RWPE2 (cell line): ENCODE measurements around the gene RIOK3.
"Not testable (repeated sequence)": the region's sequence is repeated elsewhere in the genome, so short reads cannot be mapped to it uniquely, and the experiment has no call there.

Source experiments
- ATAC-seq: fragments of 200-7000 bp; cut with Tn5 transposase; 3 replicates; pipeline ENCODE4 v1.9.1; 2021; ENCODE audit warnings: low read depth
- DNase-seq: peaks from one replicate; pipeline ENCODE4 v3.0.0-alpha.2; 2020; ENCODE audit warnings: low spot score
- H3K27ac ChIP-seq: fragments of 450-650 bp; 2 replicates; pipeline ENCODE4 v1.5.1; 2017; ENCODE audit warnings: mild to moderate bottlenecking; ENCODE audit not compliant: poor library complexity, severe bottlenecking
- H3K27me3 ChIP-seq: fragments of 250-450 bp; sonication (Bioruptor Pico); 2 replicates; pipeline ENCODE4 v1.5.1; 2021; ENCODE audit warnings: mild to moderate bottlenecking, moderate library complexity; ENCODE audit not compliant: insufficient read depth, poor library complexity, severe bottlenecking
- H3K36me3 ChIP-seq: fragments of 250-450 bp; sonication (Bioruptor Pico); 2 replicates; pipeline ENCODE4 v1.5.1; 2020; ENCODE audit warnings: low read depth, mild to moderate bottlenecking, moderate library complexity
- H3K4me1 ChIP-seq: fragments of 250-450 bp; sonication (Bioruptor Pico); 2 replicates; pipeline ENCODE4 v1.5.1; 2021; ENCODE audit warnings: mild to moderate bottlenecking, moderate library complexity; ENCODE audit not compliant: insufficient read depth, poor library complexity, severe bottlenecking
- H3K4me3 ChIP-seq: fragments of 250-450 bp; sonication (Bioruptor Pico); 2 replicates; pipeline ENCODE4 v1.5.1; 2021; ENCODE audit warnings: mild to moderate bottlenecking, moderate library complexity; ENCODE audit not compliant: severe bottlenecking
- H3K9me3 ChIP-seq: fragments of 250-450 bp; sonication (Bioruptor Pico); 2 replicates; pipeline ENCODE4 v1.5.1; 2021; ENCODE audit warnings: mild to moderate bottlenecking, moderate library complexity; ENCODE audit not compliant: severe bottlenecking
- TF ChIP-seq, protein P1 (sequence below): fragments of 450-650 bp; IDR thresholded peaks from one replicate; pipeline ENCODE4 v1.5.1; 2017; ENCODE audit warnings: mild to moderate bottlenecking, moderate library complexity; ENCODE audit not compliant: poor library complexity, severe bottlenecking

Gene RIOK3

DNA sequence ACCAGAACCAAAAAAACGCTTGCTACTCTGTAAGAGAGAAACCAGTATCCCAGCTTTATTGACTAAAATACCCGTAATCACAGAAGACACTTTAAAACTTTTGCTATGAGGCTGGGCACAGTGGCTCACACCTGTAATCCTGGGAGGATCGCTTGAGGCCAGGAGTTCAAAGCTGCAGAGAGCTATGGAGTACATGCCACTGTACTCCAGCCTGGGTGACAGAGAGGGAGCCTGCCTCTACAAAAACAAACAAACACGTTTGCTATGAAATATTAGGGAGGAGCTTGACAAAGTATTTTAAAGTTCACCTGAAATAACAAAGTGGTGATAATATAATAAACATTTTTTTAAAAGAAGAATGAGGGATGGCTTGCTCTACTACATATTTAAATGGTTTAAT, 28.5 kb upstream of the RIOK3 start:
- H3K27ac ChIP-seq: no peak overlapping the region
- no peak overlapping the region for H3K4me3 ChIP-seq
- H3K36me3 ChIP-seq: peaks cover 17% of the 10 kb centered on the region; the same call in 1 of the 2 replicates
- H3K9me3 ChIP-seq: no peaks in the 10 kb centered on the region
- H3K27me3 ChIP-seq: no peaks in the 10 kb centered on the region
- H3K4me1 ChIP-seq: peaks cover 6% of the 10 kb centered on the region
- TF ChIP-seq, protein P1, sequence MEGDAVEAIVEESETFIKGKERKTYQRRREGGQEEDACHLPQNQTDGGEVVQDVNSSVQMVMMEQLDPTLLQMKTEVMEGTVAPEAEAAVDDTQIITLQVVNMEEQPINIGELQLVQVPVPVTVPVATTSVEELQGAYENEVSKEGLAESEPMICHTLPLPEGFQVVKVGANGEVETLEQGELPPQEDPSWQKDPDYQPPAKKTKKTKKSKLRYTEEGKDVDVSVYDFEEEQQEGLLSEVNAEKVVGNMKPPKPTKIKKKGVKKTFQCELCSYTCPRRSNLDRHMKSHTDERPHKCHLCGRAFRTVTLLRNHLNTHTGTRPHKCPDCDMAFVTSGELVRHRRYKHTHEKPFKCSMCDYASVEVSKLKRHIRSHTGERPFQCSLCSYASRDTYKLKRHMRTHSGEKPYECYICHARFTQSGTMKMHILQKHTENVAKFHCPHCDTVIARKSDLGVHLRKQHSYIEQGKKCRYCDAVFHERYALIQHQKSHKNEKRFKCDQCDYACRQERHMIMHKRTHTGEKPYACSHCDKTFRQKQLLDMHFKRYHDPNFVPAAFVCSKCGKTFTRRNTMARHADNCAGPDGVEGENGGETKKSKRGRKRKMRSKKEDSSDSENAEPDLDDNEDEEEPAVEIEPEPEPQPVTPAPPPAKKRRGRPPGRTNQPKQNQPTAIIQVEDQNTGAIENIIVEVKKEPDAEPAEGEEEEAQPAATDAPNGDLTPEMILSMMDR: no peak
- ATAC-seq (no peak), DNase-seq (no peak)

DNA sequence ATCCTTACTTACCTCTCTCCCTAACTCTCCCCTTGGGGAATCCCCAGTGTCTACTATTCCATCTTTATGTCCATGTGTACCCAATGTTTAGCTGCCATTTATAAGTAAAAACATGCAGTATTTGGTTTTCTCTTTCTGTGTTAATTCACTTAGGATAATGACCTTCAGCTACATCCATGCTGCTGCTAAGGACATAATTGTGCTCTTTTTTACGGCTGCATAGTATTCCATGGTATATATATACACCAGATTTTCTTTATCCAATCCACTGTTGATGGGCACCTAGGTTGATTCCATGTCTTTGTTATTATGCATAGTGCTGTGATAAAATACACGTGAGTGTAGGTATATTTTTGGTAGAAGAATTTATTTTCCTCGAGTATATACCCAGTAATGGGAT, 24.3 kb upstream of the RIOK3 start:
- H3K4me1 ChIP-seq: no peaks in the 10 kb centered on the region
- H3K27me3 ChIP-seq: no peaks in the 10 kb centered on the region
- no peaks in the 10 kb centered on the region for H3K9me3 ChIP-seq
- no peak for ATAC-seq
- H3K36me3 ChIP-seq: peaks cover 21% of the 10 kb centered on the region; the same call in 1 of the 2 replicates
- TF ChIP-seq, protein P1: no peak
- no peak for DNase-seq
- no peak overlapping the region for H3K4me3 ChIP-seq
- H3K27ac ChIP-seq: no peak overlapping the region

DNA sequence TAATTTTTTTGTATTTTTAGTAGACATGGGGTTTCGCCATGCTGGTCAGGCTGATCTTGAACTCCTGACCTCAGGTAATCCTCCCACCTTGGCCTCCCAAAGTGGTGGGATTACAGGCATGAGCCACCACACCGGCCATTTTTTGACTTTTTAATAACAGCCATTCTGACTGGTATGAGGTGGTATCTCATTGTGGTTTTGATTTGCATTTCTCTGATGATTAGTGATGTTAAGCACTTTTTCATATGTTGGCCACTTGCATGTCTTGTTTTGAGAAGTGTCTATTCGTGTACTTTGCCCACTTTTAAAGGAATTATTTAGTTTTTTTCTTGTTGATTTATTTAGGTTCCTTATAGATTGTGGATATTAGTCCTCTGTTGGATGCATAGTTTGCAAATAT, 23.5 kb upstream of the RIOK3 start:
- not testable (repeated sequence) for H3K27ac ChIP-seq, H3K27me3 ChIP-seq, DNase-seq, ATAC-seq, H3K4me1 ChIP-seq, H3K4me3 ChIP-seq, H3K9me3 ChIP-seq
- peaks cover 21% of the 10 kb centered on the region; the same call in 1 of the 2 replicates for H3K36me3 ChIP-seq

DNA sequence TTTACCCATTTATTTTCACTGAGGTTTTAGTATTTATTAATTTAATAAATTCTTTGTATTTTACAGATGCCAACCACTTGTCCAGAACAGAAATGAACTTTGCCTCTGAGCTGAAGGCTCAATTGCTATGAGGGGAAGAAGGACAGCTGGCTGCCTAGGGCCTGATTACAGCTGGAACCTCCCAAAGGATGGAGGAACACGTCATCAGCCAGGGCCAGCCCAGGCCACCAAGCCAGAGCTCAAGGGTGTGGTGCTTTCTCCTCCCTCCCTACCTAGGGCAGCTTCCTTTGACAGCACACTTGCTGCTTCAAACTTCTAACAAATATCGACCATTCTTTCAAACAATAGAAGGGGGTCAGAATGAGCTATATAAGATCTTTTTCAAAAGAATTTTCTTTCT, 19.7 kb upstream of the RIOK3 start:
- peaks cover 17% of the 10 kb centered on the region; the same call in 1 of the 2 replicates for H3K36me3 ChIP-seq
- H3K27ac ChIP-seq: no peak overlapping the region
- H3K9me3 ChIP-seq: no peaks in the 10 kb centered on the region
- no peak for ATAC-seq
- H3K27me3 ChIP-seq: no peaks in the 10 kb centered on the region
- H3K4me1 ChIP-seq: peaks cover 4% of the 10 kb centered on the region
- H3K4me3 ChIP-seq: no peak overlapping the region
- no peak for DNase-seq
- TF ChIP-seq, protein P1: no peak

DNA sequence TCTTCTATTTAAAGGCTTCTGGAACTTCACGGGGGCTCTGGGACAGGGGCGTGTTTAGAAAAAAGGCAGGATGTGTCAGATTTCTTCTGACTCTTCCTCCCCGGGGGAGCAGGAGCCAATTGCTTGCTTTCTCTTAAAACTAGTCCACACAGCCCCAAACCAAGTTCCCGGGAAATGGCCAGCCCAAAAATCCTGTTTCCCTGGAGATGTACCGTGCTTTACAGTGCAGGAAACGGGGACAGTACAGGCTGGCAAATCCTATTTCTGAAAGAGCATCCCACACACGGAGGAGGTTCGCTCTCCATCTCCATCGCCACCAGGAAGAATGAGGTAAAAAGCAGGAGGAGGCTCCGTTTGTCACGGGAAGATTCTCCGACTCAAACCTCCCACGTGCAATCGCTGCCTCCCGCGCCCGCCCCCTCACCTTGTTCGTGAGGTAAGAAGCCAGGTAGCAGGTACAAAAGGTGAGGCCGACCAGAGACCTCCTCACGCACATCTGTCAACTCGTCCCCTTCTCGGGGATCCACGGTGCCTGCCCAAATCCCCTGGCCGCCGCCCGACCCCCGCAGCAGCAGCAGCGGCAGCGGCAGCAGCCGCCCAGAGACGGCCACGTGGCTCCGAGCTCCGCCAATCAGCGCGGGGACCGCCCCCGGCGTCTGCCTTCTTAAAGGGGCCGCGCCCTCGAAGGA, 15.6 kb upstream of the RIOK3 start:
- ATAC-seq: peak; percentile 91
- H3K27ac ChIP-seq: peak overlapping the region; percentile 26
- no peaks in the 10 kb centered on the region for H3K36me3 ChIP-seq
- no peaks in the 10 kb centered on the region for H3K9me3 ChIP-seq
- TF ChIP-seq, protein P1: no peak
- peaks cover 4% of the 10 kb centered on the region for H3K4me1 ChIP-seq
- peak overlapping the region; percentile 54 for H3K4me3 ChIP-seq
- H3K27me3 ChIP-seq: no peaks in the 10 kb centered on the region
- DNase-seq: peak; percentile 76
